NB4 (cell line): ENCODE measurements around the gene TMEM14A.

Experiments
- POLR2A ChIP-seq: IDR thresholded peaks from 2 replicates; pipeline ENCODE4 v1.6.1; 2011; ENCODE audit warnings: mild to moderate bottlenecking; ENCODE audit not compliant: insufficient read length; ENCODE audit errors: extremely low read depth
- TF ChIP-seq, protein P1 (sequence below): IDR thresholded peaks from one replicate; pipeline ENCODE4 v1.5.1; 2012; ENCODE audit warnings: low read depth, low read length
- TF ChIP-seq, protein P2 (sequence below): IDR thresholded peaks from 2 replicates; pipeline ENCODE4 v1.6.1; 2011; ENCODE audit warnings: low read depth, low read length

DNA sequence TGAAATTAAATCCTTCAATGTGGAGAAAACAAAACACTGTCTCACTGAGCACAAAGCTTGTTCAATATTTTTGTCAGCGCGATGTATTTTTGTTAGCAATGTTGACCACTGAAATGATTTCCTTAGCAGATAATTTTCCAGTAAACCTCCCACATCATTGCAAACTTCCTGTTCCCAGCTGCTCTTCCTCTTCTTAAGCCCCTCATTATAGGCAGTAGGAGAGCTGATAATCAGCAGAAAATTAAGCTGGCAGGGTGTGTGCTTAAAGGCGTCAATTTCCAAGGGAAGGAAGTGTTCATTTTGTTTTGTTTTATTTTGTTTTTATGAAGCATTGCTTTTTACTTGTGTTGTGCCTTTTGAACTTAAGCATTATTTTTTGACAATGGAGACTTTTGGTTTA is 29.1 kb upstream of the TMEM14A start:
- TF ChIP-seq, protein P1, sequence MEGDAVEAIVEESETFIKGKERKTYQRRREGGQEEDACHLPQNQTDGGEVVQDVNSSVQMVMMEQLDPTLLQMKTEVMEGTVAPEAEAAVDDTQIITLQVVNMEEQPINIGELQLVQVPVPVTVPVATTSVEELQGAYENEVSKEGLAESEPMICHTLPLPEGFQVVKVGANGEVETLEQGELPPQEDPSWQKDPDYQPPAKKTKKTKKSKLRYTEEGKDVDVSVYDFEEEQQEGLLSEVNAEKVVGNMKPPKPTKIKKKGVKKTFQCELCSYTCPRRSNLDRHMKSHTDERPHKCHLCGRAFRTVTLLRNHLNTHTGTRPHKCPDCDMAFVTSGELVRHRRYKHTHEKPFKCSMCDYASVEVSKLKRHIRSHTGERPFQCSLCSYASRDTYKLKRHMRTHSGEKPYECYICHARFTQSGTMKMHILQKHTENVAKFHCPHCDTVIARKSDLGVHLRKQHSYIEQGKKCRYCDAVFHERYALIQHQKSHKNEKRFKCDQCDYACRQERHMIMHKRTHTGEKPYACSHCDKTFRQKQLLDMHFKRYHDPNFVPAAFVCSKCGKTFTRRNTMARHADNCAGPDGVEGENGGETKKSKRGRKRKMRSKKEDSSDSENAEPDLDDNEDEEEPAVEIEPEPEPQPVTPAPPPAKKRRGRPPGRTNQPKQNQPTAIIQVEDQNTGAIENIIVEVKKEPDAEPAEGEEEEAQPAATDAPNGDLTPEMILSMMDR: no peak
- no peak for TF ChIP-seq POLR2A
- TF ChIP-seq, protein P2, sequence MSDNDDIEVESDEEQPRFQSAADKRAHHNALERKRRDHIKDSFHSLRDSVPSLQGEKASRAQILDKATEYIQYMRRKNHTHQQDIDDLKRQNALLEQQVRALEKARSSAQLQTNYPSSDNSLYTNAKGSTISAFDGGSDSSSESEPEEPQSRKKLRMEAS: no peak
